K562 (cell line): ENCODE results near the gene SCUBE1. TPM values are rescaled to one million over a fixed set of nuclear protein-coding genes. Genes with fewer than 3 reads are reported as not detected.

Experiments used
- BHLHE40 ChIP-seq: IDR thresholded peaks from 2 replicates; pipeline ENCODE4 v1.6.1; 2011; ENCODE audit warnings: low read length, improper control_type of control experiment
- CCNT2 ChIP-seq: IDR thresholded peaks from 2 replicates; pipeline ENCODE4 v1.6.1; 2011; ENCODE audit warnings: borderline replicate concordance, low read depth, mild to moderate bottlenecking, moderate library complexity, mixed read lengths, low read length; ENCODE audit not compliant: insufficient read length; ENCODE audit errors: extremely low read depth
- ETV1 ChIP-seq: fragments of 450-650 bp; conservative IDR thresholded peaks from 2 replicates; pipeline ENCODE4 v1.6.1; 2016; ENCODE audit warnings: missing genetic modification characterization, control low read depth, low read depth, missing compliant biosample characterization
- ILK ChIP-seq: fragments of 450-650 bp; IDR thresholded peaks from 2 replicates; pipeline ENCODE4 v1.6.1; 2016; ENCODE audit warnings: missing genetic modification characterization, low read depth, mild to moderate bottlenecking, missing compliant biosample characterization, moderate library complexity, borderline replicate concordance
- MECOM ChIP-seq: fragments of 250-450 bp; sonication (Bioruptor Pico); IDR thresholded peaks from 2 replicates; pipeline ENCODE4 v1.8.0; 2022; ENCODE audit warnings: inconsistent platforms
- MGA ChIP-seq: fragments of 450-650 bp; IDR thresholded peaks from 2 replicates; pipeline ENCODE4 v1.6.1; 2016; ENCODE audit warnings: mild to moderate bottlenecking, moderate library complexity
- MTA3 ChIP-seq: fragments of 450-650 bp; formaldehyde crosslinking; IDR thresholded peaks from 2 replicates; pipeline ENCODE4 v1.6.1; 2017; ENCODE audit warnings: mild to moderate bottlenecking, borderline replicate concordance
- RCOR1 ChIP-seq, 2 experiments: IDR thresholded peaks; 2 replicates each; pipeline ENCODE4 v1.6.1; 2012; ENCODE audit warnings: low read depth in 2 of 2, low read length in 2 of 2, borderline replicate concordance in 1 of 2, improper control_type of control experiment in 1 of 2
- SIN3B ChIP-seq: fragments of 450-650 bp; IDR thresholded peaks from 2 replicates; pipeline ENCODE4 v1.6.1; 2017; ENCODE audit warnings: low read depth, mild to moderate bottlenecking, moderate library complexity
- SOX6 ChIP-seq: fragments of 450-650 bp; IDR thresholded peaks from 2 replicates; pipeline ENCODE4 v1.6.1; 2014; ENCODE audit warnings: mild to moderate bottlenecking
- SP1 ChIP-seq: sonication (generic); formaldehyde crosslinking; IDR thresholded peaks from 2 replicates; pipeline ENCODE4 v1.8.1; 2022; ENCODE audit warnings: mild to moderate bottlenecking, missing genetic modification reagents
- TEAD1 ChIP-seq, 2 experiments: fragments of 450-650 bp in 1 of 2; sonication (generic) in 1 of 2; formaldehyde crosslinking; IDR thresholded peaks; 2 replicates each; pipeline versions ENCODE4 v1.4.0 to v1.8.0; 2020 to 2022; ENCODE audit warnings: mild to moderate bottlenecking in 2 of 2, missing genetic modification reagents in 1 of 2
- TOE1 ChIP-seq, 2 experiments: fragments of 450-650 bp in 1 of 2; sonication (generic) in 1 of 2; formaldehyde crosslinking in 1 of 2; IDR thresholded peaks; 2 replicates each; pipeline versions ENCODE4 v1.7.1 to v1.8.0; 2016 to 2022; ENCODE audit warnings: borderline replicate concordance in 2 of 2, mild to moderate bottlenecking in 2 of 2, antibody characterized with exemption in 1 of 2, inconsistent platforms in 1 of 2, low read depth in 1 of 2, missing genetic modification reagents in 1 of 2, moderate library complexity in 1 of 2
- ZNF184 ChIP-seq: sonication (generic); formaldehyde crosslinking; IDR thresholded peaks from 2 replicates; pipeline ENCODE4 v1.5.0; 2020; ENCODE audit warnings: missing genetic modification reagents
- ZNF785 ChIP-seq: fragments of 250-450 bp; sonication (Bioruptor Pico); IDR thresholded peaks from 2 replicates; pipeline ENCODE4 v1.4.0; 2020; ENCODE audit warnings: mild to moderate bottlenecking
- polyA plus RNA-seq, 8 experiments: library from polyadenylated mRNA; depleted of rRNA in 4 of 8; stranded (reverse) in 5 of 8; unstranded in 3 of 8; fragments of >200 nt; fragmentation: Nextera tagmentation in 2 of 8; fragmentation: Illumina TruSeq in 1 of 8; extraction: Ambion mirVana in 2 of 8; extraction: Trizol in 1 of 8; gene quantifications; 2 replicates each; pipeline versions ENCODE4 v1.2.1 to v1.2.3, GENCODE V29; 2011 to 2014; ENCODE audit warnings: inconsistent platforms in 1 of 8, missing spikeins in 1 of 8
- total RNA-seq, 7 experiments: library from RNA; depleted of rRNA in 6 of 7; stranded (reverse); fragments of >200 nt in 6 of 7; fragmentation: Illumina TruSeq in 2 of 7; extraction: Trizol in 2 of 7; gene quantifications; 2 replicates each; pipeline versions ENCODE4 v1.2.1 to v1.2.3, GENCODE V29; 2011 to 2021; ENCODE audit warnings: low replicate concordance in 1 of 7

Gene SCUBE1
- total and polyA plus RNA-seq, 9 of the 15 experiments (the other 6 are each of a cell fraction or from before 2014, with no cell fraction given), result 0.03 to 0.47 (median 0.29) TPM; not detected in 6

DNA sequence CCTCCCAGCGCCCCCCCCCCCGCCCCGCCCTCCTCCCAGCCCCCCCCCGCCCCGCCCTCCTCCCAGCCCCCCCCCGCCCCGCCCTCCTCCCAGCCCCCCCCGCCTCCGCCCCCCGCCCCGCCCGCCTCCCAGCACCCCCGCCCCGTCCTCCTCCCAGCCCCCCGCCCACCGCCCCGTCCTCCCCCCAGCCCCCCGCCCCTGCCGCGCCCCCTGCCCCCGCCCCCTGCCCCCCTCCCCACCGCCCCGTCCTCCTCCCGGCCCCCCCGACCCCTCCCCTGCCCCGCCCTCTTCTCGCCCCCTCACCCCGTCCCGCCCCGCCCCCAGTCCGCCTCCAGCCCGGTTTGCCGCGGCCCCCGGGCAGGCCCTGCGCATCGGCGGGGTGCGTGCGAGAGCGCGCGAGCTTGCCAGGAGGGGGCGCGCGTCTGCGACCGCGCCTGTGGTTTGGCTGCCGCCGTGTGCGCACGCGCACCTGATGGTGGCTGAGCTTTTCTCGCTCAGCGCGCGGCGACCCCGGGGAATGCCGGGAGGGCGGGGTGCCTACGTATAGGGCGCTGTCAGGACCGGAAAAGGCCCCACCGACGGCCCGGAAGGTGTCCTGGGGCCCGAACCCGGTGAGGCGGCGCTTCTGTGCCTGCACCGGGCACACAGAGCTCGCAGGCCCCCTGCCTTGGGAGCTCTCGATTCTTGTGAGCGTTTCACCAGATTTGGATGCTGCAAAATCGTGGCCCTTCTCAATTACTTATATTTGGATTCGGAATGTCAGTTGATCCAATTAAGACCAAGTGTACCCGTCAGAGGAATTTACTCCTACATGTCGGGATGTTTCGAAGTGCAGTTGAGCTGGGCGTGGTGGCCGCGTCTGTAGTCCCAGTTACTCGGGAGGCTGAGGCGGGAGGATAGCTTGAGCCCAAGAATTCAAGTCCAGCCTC, 155.7 kb downstream of the SCUBE1 start (continued):
- TF ChIP-seq SOX6 (peak; percentile 40; the same call in 1 of the 2 replicates), TEAD1 (CRISPR knock-in tag; IDR thresholded peaks at IDR 0.05) (peak; percentile 28 to 96; a peak in 3 of 4 replicates), ZNF184 (CRISPR knock-in tag) (no peak), RCOR1 (IDR thresholded peaks at IDR 0.05; ENCODE audit: borderline replicate concordance in 1 of 2, low read depth in 2 of 2, low read length in 2 of 2) (no peak), CCNT2 (peak; percentile 58), ZNF785 (CRISPR knock-in tag) (no peak), SIN3B (0 out of 2 replicates have a peak, but pooled peaks have one; percentile 40), TOE1 (IDR thresholded peaks at IDR 0.05; ENCODE audit: borderline replicate concordance) (peak; percentile 58; the same call in 1 of the 2 replicates), TOE1 (CRISPR knock-in tag; IDR thresholded peaks at IDR 0.05; ENCODE audit: borderline replicate concordance, low read depth) (no peak), MTA3 (peak; percentile 74; the same call in 1 of the 2 replicates), ILK (tag) (no peak), MECOM (CRISPR knock-in tag) (no peak), MGA (peak; percentile 52), ETV1 (tag) (peak; percentile 76), BHLHE40 (0 out of 2 replicates have a peak, but pooled peaks have one; percentile 34), SP1 (CRISPR knock-in tag) (peak; percentile 67)
